IPS-15b (cell line): ENCODE data around the gene SDK1.

ENCODE experiments used
- H3K27me3 ChIP-seq: one replicate; pipeline ENCODE4 v1.6.1; 2013; ENCODE audit warnings: low read length; ENCODE audit not compliant: control insufficient read depth, insufficient read depth
- H3K36me3 ChIP-seq: one replicate; pipeline ENCODE4 v1.6.1; 2013; ENCODE audit warnings: low read length; ENCODE audit not compliant: control insufficient read depth, insufficient read depth
- H3K4me1 ChIP-seq: one replicate; pipeline ENCODE4 v1.6.1; 2013; ENCODE audit warnings: mild to moderate bottlenecking, low read length; ENCODE audit not compliant: control insufficient read depth, insufficient read depth
- H3K4me3 ChIP-seq: one replicate; pipeline ENCODE4 v1.5.1; 2013; ENCODE audit warnings: low read depth, low read length
- H3K9ac ChIP-seq: one replicate; pipeline ENCODE4 v1.6.1; 2013; ENCODE audit warnings: low read depth, mild to moderate bottlenecking, low read length
- H3K9me3 ChIP-seq: one replicate; pipeline ENCODE4 v1.6.1; 2013; ENCODE audit warnings: mild to moderate bottlenecking, low read length; ENCODE audit not compliant: control insufficient read depth, insufficient read depth

SDK1 gene

GRCh38 chr7:4068286-4068685, 767.2 kb downstream of the SDK1 start:
- Histone ChIP-seq H3K36me3 (no peaks in the 10 kb centered on the region), H3K4me1 (no peaks in the 10 kb centered on the region), H3K9me3 (no peaks in the 10 kb centered on the region), H3K27me3 (no peaks in the 10 kb centered on the region), H3K9ac (no peak overlapping the region), H3K4me3 (no peak overlapping the region)

- no peak overlapping the region for H3K4me3 ChIP-seq
- H3K4me1 ChIP-seq: no peaks in the 10 kb centered on the region
- no peaks in the 10 kb centered on the region for H3K36me3 ChIP-seq
- no peak overlapping the region for H3K9ac ChIP-seq
- H3K9me3 ChIP-seq: no peaks in the 10 kb centered on the region
- H3K27me3 ChIP-seq: no peaks in the 10 kb centered on the region
Observed at GRCh38 chr7:4069268-4070095, 768.4 kb downstream of the SDK1 start.

GRCh38 chr7:4070214-4070613, 769.2 kb downstream of the SDK1 start:
- Histone ChIP-seq H3K4me1 (no peaks in the 10 kb centered on the region), H3K9ac (no peak overlapping the region), H3K36me3 (no peaks in the 10 kb centered on the region), H3K27me3 (no peaks in the 10 kb centered on the region), H3K4me3 (no peak overlapping the region), H3K9me3 (no peaks in the 10 kb centered on the region)

- Histone ChIP-seq H3K36me3 (no peaks in the 10 kb centered on the region), H3K4me1 (no peaks in the 10 kb centered on the region), H3K27me3 (no peaks in the 10 kb centered on the region), H3K9ac (no peak overlapping the region), H3K4me3 (no peak overlapping the region), H3K9me3 (no peaks in the 10 kb centered on the region)
Observed at GRCh38 chr7:4071370-4072058, 770.5 kb downstream of the SDK1 start.

- H3K4me3 ChIP-seq: no peak overlapping the region
- no peak overlapping the region for H3K9ac ChIP-seq
- peaks cover 6% of the 10 kb centered on the region for H3K36me3 ChIP-seq
- H3K9me3 ChIP-seq: no peaks in the 10 kb centered on the region
- no peaks in the 10 kb centered on the region for H3K4me1 ChIP-seq
- H3K27me3 ChIP-seq: no peaks in the 10 kb centered on the region
Observed at GRCh38 chr7:4072161-4072925, 771.3 kb downstream of the SDK1 start.

- Histone ChIP-seq H3K27me3 (no peaks in the 10 kb centered on the region), H3K36me3 (peaks cover 6% of the 10 kb centered on the region), H3K9ac (no peak overlapping the region), H3K4me3 (no peak overlapping the region), H3K4me1 (no peaks in the 10 kb centered on the region), H3K9me3 (no peaks in the 10 kb centered on the region)
Observed at GRCh38 chr7:4073052-4073451, 772.0 kb downstream of the SDK1 start.

GRCh38 chr7:4073750-4074149, 772.7 kb downstream of the SDK1 start:
- Histone ChIP-seq H3K9ac (no peak overlapping the region), H3K9me3 (no peaks in the 10 kb centered on the region), H3K4me3 (no peak overlapping the region), H3K27me3 (no peaks in the 10 kb centered on the region), H3K4me1 (no peaks in the 10 kb centered on the region), H3K36me3 (peaks cover 6% of the 10 kb centered on the region)

GRCh38 chr7:4074407-4074806, 773.4 kb downstream of the SDK1 start:
- H3K36me3 ChIP-seq: peaks cover 6% of the 10 kb centered on the region
- H3K4me3 ChIP-seq: no peak overlapping the region
- H3K9me3 ChIP-seq: no peaks in the 10 kb centered on the region
- H3K27me3 ChIP-seq: no peaks in the 10 kb centered on the region
- H3K9ac ChIP-seq: no peak overlapping the region
- H3K4me1 ChIP-seq: no peaks in the 10 kb centered on the region

GRCh38 chr7:4074994-4075393, 773.9 kb downstream of the SDK1 start:
- no peaks in the 10 kb centered on the region for H3K4me1 ChIP-seq
- H3K9me3 ChIP-seq: no peaks in the 10 kb centered on the region

GRCh38 chr7:4076701-4077294, 775.7 kb downstream of the SDK1 start:
- Histone ChIP-seq H3K9me3 (no peaks in the 10 kb centered on the region), H3K9ac (no peak overlapping the region), H3K4me3 (no peak overlapping the region), H3K4me1 (no peaks in the 10 kb centered on the region), H3K27me3 (no peaks in the 10 kb centered on the region), H3K36me3 (peaks cover 6% of the 10 kb centered on the region)

More at GRCh38 chr7:4074994-4075393, 773.9 kb downstream of the SDK1 start:
- Histone ChIP-seq H3K36me3 (peaks cover 6% of the 10 kb centered on the region), H3K27me3 (no peaks in the 10 kb centered on the region), H3K4me3 (no peak overlapping the region), H3K9ac (no peak overlapping the region)

GRCh38 chr7:4077980-4078379, 776.9 kb downstream of the SDK1 start:
- H3K36me3 ChIP-seq: peaks cover 6% of the 10 kb centered on the region
- H3K27me3 ChIP-seq: no peaks in the 10 kb centered on the region
- no peak overlapping the region for H3K9ac ChIP-seq
- H3K4me3 ChIP-seq: no peak overlapping the region
- no peaks in the 10 kb centered on the region for H3K9me3 ChIP-seq
- no peaks in the 10 kb centered on the region for H3K4me1 ChIP-seq
